Spleen (tissue), 7 donors: ENCODE results near the gene XDH.

ENCODE experiments used
- POLR2A ChIP-seq, 3 donors: fragments of 450-650 bp; IDR thresholded peaks; one replicate each; pipeline ENCODE4 v1.5.1; 2017; ENCODE audit warnings: antibody characterized with exemption in 3 of 3, mild to moderate bottlenecking in 1 of 3
- POLR2AphosphoS5 ChIP-seq, 3 donors: sonication (generic); formaldehyde crosslinking; IDR thresholded peaks; one replicate each; pipeline ENCODE4 v1.5.1; 2017; ENCODE audit warnings: antibody characterized with exemption in 3 of 3
- TF ChIP-seq, protein P1 (sequence below), 11 experiments: fragments of 200-600 bp in 7 of 11; fragments of 450-650 bp in 4 of 11; sonication (generic) in 4 of 11; IDR thresholded peaks in 8 of 11; conservative IDR thresholded peaks in 3 of 11; 1 replicate in 7 of 11; 2 replicates in 4 of 11; pipeline versions ENCODE4 v1.4.0 to v1.8.0; 2016 to 2021; ENCODE audit warnings: antibody characterized with exemption in 11 of 11, inconsistent platforms in 4 of 11, mild to moderate bottlenecking in 1 of 11
- donor health status: DM: no; HTN: no; CAD: no; lungs with moderate emphysema.
- donor health status: DM: no; HTN: no; CAD: no.
- donor health status: DM: no; HTN: no; CAD: no.

DNA sequence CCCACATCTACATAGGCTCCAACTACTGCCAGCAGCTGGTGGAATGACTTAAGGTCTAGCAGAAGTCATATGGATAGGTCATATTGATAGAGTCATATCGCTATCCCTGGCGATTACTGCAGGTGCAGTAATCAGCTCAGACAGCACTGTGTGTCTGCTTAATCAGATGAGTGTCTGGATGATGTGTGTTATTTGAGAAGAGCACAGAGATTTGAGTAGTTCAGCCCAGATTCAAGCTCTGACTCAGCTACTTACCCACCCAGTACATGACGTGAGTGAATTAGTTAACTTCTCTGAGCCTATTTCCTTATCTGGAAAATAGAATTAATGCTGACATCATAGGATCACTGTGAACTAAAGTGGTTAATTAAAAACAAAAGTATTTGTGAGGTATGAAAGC lies 101.6 kb downstream of the XDH start:
- TF ChIP-seq POLR2AphosphoS5 (IDR thresholded peaks at IDR 0.05), result no peak
- TF ChIP-seq, protein P1, sequence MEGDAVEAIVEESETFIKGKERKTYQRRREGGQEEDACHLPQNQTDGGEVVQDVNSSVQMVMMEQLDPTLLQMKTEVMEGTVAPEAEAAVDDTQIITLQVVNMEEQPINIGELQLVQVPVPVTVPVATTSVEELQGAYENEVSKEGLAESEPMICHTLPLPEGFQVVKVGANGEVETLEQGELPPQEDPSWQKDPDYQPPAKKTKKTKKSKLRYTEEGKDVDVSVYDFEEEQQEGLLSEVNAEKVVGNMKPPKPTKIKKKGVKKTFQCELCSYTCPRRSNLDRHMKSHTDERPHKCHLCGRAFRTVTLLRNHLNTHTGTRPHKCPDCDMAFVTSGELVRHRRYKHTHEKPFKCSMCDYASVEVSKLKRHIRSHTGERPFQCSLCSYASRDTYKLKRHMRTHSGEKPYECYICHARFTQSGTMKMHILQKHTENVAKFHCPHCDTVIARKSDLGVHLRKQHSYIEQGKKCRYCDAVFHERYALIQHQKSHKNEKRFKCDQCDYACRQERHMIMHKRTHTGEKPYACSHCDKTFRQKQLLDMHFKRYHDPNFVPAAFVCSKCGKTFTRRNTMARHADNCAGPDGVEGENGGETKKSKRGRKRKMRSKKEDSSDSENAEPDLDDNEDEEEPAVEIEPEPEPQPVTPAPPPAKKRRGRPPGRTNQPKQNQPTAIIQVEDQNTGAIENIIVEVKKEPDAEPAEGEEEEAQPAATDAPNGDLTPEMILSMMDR (IDR thresholded peaks at IDR 0.05 in 8 of 11, conservative IDR thresholded peaks at IDR 0.05 in 3 of 11), result no peak
- TF ChIP-seq POLR2A (IDR thresholded peaks at IDR 0.05), result no peak
